K562 (cell line): ENCODE data around the gene DLGAP5. TPM values are rescaled to one million over a fixed set of nuclear protein-coding genes. Genes with fewer than 3 reads are reported as not detected.

Experiments used
- ATAC-seq: fragments of 200-7000 bp; cut with Tn5 transposase; 3 replicates; pipeline ENCODE4 v1.9.1; 2020; ENCODE audit warnings: moderate library complexity
- BruUV-seq: library from RNA; stranded (reverse); fragments of 400-500 nt; replicated peaks from 2 replicates; lab custom pipeline; 2021; lab: Mats Ljungman, UMichigan
- CTCF ChIA-PET: fragments of 300-600 bp; formaldehyde crosslinking; extraction: SDS; loops from one replicate; lab custom pipeline; 2021; ENCODE audit warnings: low intra/inter-chr PET ratio; lab: Yijun Ruan, JAX
- POLR2A ChIA-PET: fragments of 300-600, 350-650 bp; sonication (Branson Sonifier 250); formaldehyde crosslinking; extraction: SDS; loops from one replicate; lab custom pipeline; 2021; ENCODE audit warnings: antibody characterized with exemption, inconsistent platforms; lab: Yijun Ruan, JAX
- DNase-seq, 4 experiments: peaks; one replicate each; pipeline versions ENCODE4 v3.0.0 to v3.0.0-alpha.2; 2011 to 2018; ENCODE audit warnings: low spot score in 3 of 4, mixed read lengths in 3 of 4; ENCODE audit errors: extremely low read depth in 1 of 4
- FAIRE-seq: peaks from 2 replicates; lab custom pipeline; 2011; peaks lifted over from hg19 to GRCh38; lab: Jason Lieb, UNC
- H2AFZ ChIP-seq: 2 replicates; pipeline ENCODE4 v1.6.0; 2011; ENCODE audit warnings: low read depth, low read length, control low read depth, inconsistent platforms
- H3K27ac ChIP-seq: fragments of 200-600 bp; 3 replicates; pipeline ENCODE4 v1.8.0; 2011; ENCODE audit warnings: low read depth, mild to moderate bottlenecking, control low read depth, inconsistent platforms, low read length, moderate library complexity, mixed read lengths; ENCODE audit errors: extremely low read depth
- H3K27me3 ChIP-seq, 2 experiments: fragments of 300-600 bp in 1 of 2; 2 replicates in 1 of 2; 3 replicates in 1 of 2; pipeline versions ENCODE4 v1.6.0 to v1.8.0; 2011; ENCODE audit warnings: inconsistent platforms in 2 of 2, low read length in 2 of 2, mild to moderate bottlenecking in 1 of 2, mixed read lengths in 1 of 2, moderate library complexity in 1 of 2; ENCODE audit not compliant: control insufficient read depth in 2 of 2, insufficient read depth in 2 of 2
- H3K36me3 ChIP-seq: fragments of 300-600 bp; 3 replicates; pipeline ENCODE4 v1.8.0; 2011; ENCODE audit warnings: mild to moderate bottlenecking, low read length, inconsistent platforms; ENCODE audit not compliant: control insufficient read depth, insufficient read depth
- H3K4me1 ChIP-seq, 2 experiments: fragments of 200-600 bp in 1 of 2; replicated peaks in 1 of 2; 2 replicates in 1 of 2; 3 replicates in 1 of 2; pipeline versions ENCODE4 v1.5.1 to v1.8.0; 2011; ENCODE audit warnings: inconsistent platforms in 2 of 2, low read length in 2 of 2, mild to moderate bottlenecking in 1 of 2, mixed read lengths in 1 of 2, moderate library complexity in 1 of 2; ENCODE audit not compliant: control insufficient read depth in 2 of 2, insufficient read depth in 2 of 2
- H3K4me2 ChIP-seq: 2 replicates; pipeline ENCODE4 v1.6.1; 2011; ENCODE audit warnings: low read length, control low read depth, inconsistent platforms, mixed read lengths; ENCODE audit not compliant: insufficient read depth
- H3K4me3 ChIP-seq: fragments of 200-600 bp; sonication (generic), shearing (Covaris generic); 2 replicates; pipeline ENCODE4 v1.5.1; 2016; ENCODE audit warnings: control low read depth, inconsistent platforms
- H3K79me2 ChIP-seq: fragments of 200-600 bp; 3 replicates; pipeline ENCODE4 v1.8.0; 2011; ENCODE audit warnings: low read length, inconsistent platforms; ENCODE audit not compliant: control insufficient read depth, insufficient read depth
- H3K9ac ChIP-seq, 2 experiments: 2 replicates each; pipeline versions ENCODE4 v1.6.0 to v1.6.1; 2011; ENCODE audit warnings: low read depth in 2 of 2, low read length in 2 of 2, control low read depth in 1 of 2, inconsistent platforms in 1 of 2, mild to moderate bottlenecking in 1 of 2, mixed read lengths in 1 of 2; ENCODE audit not compliant: insufficient read depth in 1 of 2
- H3K9me1 ChIP-seq: one replicate; pipeline ENCODE4 v1.6.0; 2011; ENCODE audit warnings: inconsistent platforms, mild to moderate bottlenecking, low read length, moderate library complexity; ENCODE audit not compliant: control insufficient read depth, insufficient read depth
- H3K9me3 ChIP-seq: replicated peaks from 2 replicates; pipeline ENCODE4 v1.5.1; 2011; ENCODE audit warnings: low read depth, low read length, inconsistent platforms; ENCODE audit not compliant: control insufficient read depth, insufficient read depth
- H4K20me1 ChIP-seq: replicated peaks from 2 replicates; pipeline ENCODE4 v1.6.1; 2011; ENCODE audit warnings: low read length, inconsistent platforms, mixed read lengths; ENCODE audit not compliant: control insufficient read depth, insufficient read depth
- CXXC5 ChIP-seq: fragments of 250-450 bp; sonication (Bioruptor Pico); IDR thresholded peaks from 2 replicates; pipeline ENCODE4 v1.8.0; 2022; ENCODE audit warnings: inconsistent platforms, mild to moderate bottlenecking, moderate library complexity
- FOXO4 ChIP-seq: fragments of 450-650 bp; formaldehyde crosslinking; IDR thresholded peaks from 2 replicates; pipeline ENCODE4 v1.4.0; 2020; ENCODE audit warnings: mild to moderate bottlenecking, moderate library complexity
- L3MBTL2 ChIP-seq: fragments of 450-650 bp; IDR thresholded peaks from 2 replicates; pipeline ENCODE4 v1.6.1; 2016; ENCODE audit warnings: mild to moderate bottlenecking, moderate library complexity
- NFYB ChIP-seq: IDR thresholded peaks from 2 replicates; pipeline ENCODE4 v1.6.1; 2011; ENCODE audit warnings: mild to moderate bottlenecking, moderate library complexity; ENCODE audit not compliant: insufficient read length; ENCODE audit errors: extremely low read depth
- NR2C2 ChIP-seq, 2 experiments: fragments of 200-800 bp in 1 of 2; sonication (Bioruptor generic) in 1 of 2; sonication (generic) in 1 of 2; formaldehyde crosslinking in 1 of 2; IDR thresholded peaks; 2 replicates each; pipeline versions ENCODE4 v1.6.1 to v1.8.0; 2016 to 2022; ENCODE audit warnings: mild to moderate bottlenecking in 1 of 2, missing compliant biosample characterization in 1 of 2, missing genetic modification characterization in 1 of 2, missing genetic modification reagents in 1 of 2
- PHF21A ChIP-seq: fragments of 450-650 bp; IDR thresholded peaks from 2 replicates; pipeline ENCODE4 v1.6.1; 2017; ENCODE audit warnings: low read depth, borderline replicate concordance
- RBM14 ChIP-seq: fragments of 200-400 bp; formaldehyde crosslinking; IDR thresholded peaks from 2 replicates; pipeline ENCODE4 v1.6.1; 2018; ENCODE audit warnings: low read depth, mild to moderate bottlenecking, low read length, moderate library complexity, borderline replicate concordance; ENCODE audit not compliant: insufficient read depth
- SMARCC2 ChIP-seq: fragments of 450-650 bp; IDR thresholded peaks from 2 replicates; pipeline ENCODE4 v1.6.1; 2017; ENCODE audit warnings: antibody characterized with exemption, moderate library complexity, mild to moderate bottlenecking, low read depth
- SP2 ChIP-seq: IDR thresholded peaks from 2 replicates; pipeline ENCODE4 v1.6.1; 2011; ENCODE audit warnings: mild to moderate bottlenecking, low read depth, low read length, moderate library complexity; ENCODE audit not compliant: poor library complexity, severe bottlenecking; ENCODE audit errors: extremely low read depth
- ZNF23 ChIP-seq: fragments of 250-450 bp; sonication (Bioruptor Pico); IDR thresholded peaks from 2 replicates; pipeline ENCODE4 v1.4.0; 2020; ENCODE audit warnings: mild to moderate bottlenecking
- ZNF695 ChIP-seq: fragments of 450-650 bp; formaldehyde crosslinking; IDR thresholded peaks from 2 replicates; pipeline ENCODE4 v1.4.0; 2020; ENCODE audit warnings: mild to moderate bottlenecking, moderate library complexity
- WGBS: fragments of 100-300 bp; shearing (Covaris generic); methylation state at CpG from one replicate; pipeline ENCODE4 v1.1.6; 2016; ENCODE audit warnings: low coverage, mixed read lengths; ENCODE audit not compliant: insufficient coverage; ENCODE audit errors: missing lambda C conversion rate; 5-methylcytosine and 5-hydroxymethylcytosine counted together
- in situ Hi-C: fragments of 300-500 bp; cut with MboI; formaldehyde crosslinking; loops from 4 replicates; pipeline ENCODE4 v1.15.0; 2018; ENCODE audit warnings: inconsistent platforms, mixed read lengths
- intact Hi-C: fragments of 100-400 bp; cut with micrococcal nuclease; formaldehyde crosslinking; loops from 2 replicates; pipeline ENCODE4 v1.14.2; 2022
- polyA plus RNA-seq, 8 experiments: library from polyadenylated mRNA; depleted of rRNA in 4 of 8; stranded (reverse) in 5 of 8; unstranded in 3 of 8; fragments of >200 nt; fragmentation: Nextera tagmentation in 2 of 8; fragmentation: Illumina TruSeq in 1 of 8; extraction: Ambion mirVana in 2 of 8; extraction: Trizol in 1 of 8; gene quantifications; 2 replicates each; pipeline versions ENCODE4 v1.2.1 to v1.2.3, GENCODE V29; 2011 to 2014; ENCODE audit warnings: inconsistent platforms in 1 of 8, missing spikeins in 1 of 8
- total RNA-seq, 7 experiments: library from RNA; depleted of rRNA in 6 of 7; stranded (reverse); fragments of >200 nt in 6 of 7; fragmentation: Illumina TruSeq in 2 of 7; extraction: Trizol in 2 of 7; gene quantifications; 2 replicates each; pipeline versions ENCODE4 v1.2.1 to v1.2.3, GENCODE V29; 2011 to 2021; ENCODE audit warnings: low replicate concordance in 1 of 7

The DLGAP5 gene
- total and polyA plus RNA-seq, 9 of the 15 experiments (the other 6 are each of a cell fraction or from before 2014, with no cell fraction given), result 39.1 to 80.0 (median 59.9) TPM

- H3K4me3 ChIP-seq, result no peak overlapping the region
- H3K27me3 ChIP-seq, result no peaks in the 10 kb centered on the region
- POLR2A ChIA-PET, result no interaction called here
- intact Hi-C loops (no loop called here), in situ Hi-C loops (no loop called here)
- CTCF ChIA-PET, result no interaction called here
- no peaks in the 10 kb centered on the region for H4K20me1 ChIP-seq
- H3K9me1 ChIP-seq, result no peaks in the 10 kb centered on the region
- H3K4me2 ChIP-seq, result no peak overlapping the region
- H3K9me3 ChIP-seq, result no peaks in the 10 kb centered on the region
- H3K79me2 ChIP-seq, result no peaks in the 10 kb centered on the region
- DNase-seq, result no peak
- no peak for ATAC-seq
- no TSS peak for BruUV-seq
- FAIRE-seq, result no peak
- TF ChIP-seq ZNF23 (CRISPR knock-in tag) (no peak), RBM14 (no peak), NFYB (no peak), L3MBTL2 (no peak), PHF21A (no peak), CXXC5 (CRISPR knock-in tag) (no peak), NR2C2 (CRISPR knock-in tag; IDR thresholded peaks at IDR 0.05) (no peak), NR2C2 (tag; IDR thresholded peaks at IDR 0.05) (no peak), SMARCC2 (no peak), FOXO4 (no peak), SP2 (no peak), ZNF695 (no peak)
- H3K4me1 ChIP-seq, result no peaks in the 10 kb centered on the region
- WGBS, result 44% methylated on average over 1 of the region's 1 CpG
- H3K36me3 ChIP-seq, result peaks cover 81% of the 10 kb centered on the region
- no peak overlapping the region for H3K9ac ChIP-seq
- H2AFZ ChIP-seq, result no peak overlapping the region
- H3K27ac ChIP-seq, result no peak overlapping the region
These were observed 39.2 kb downstream of the DLGAP5 start for GRCh38 chr14:55152052-55152753.
